GM12878 (cell line): ENCODE data around the gene ERP44. TPM values are rescaled to one million over a fixed set of nuclear protein-coding genes. Genes with fewer than 3 reads are reported as not detected.

Experiments used
- ATAC-seq: fragments of 200-7000 bp; cut with Tn5 transposase; 3 replicates; pipeline ENCODE4 v1.9.1; 2020; ENCODE audit warnings: mild to moderate bottlenecking, moderate library complexity
- BruUV-seq: library from RNA; stranded (reverse); fragments of 400-500 nt; replicated peaks from 2 replicates; lab custom pipeline; 2021; lab: Mats Ljungman, UMichigan
- CTCF ChIA-PET: fragments of 300-600 bp; sonication (Branson Sonifier 250); formaldehyde crosslinking; extraction: SDS; loops from one replicate; lab custom pipeline; 2021; ENCODE audit warnings: inconsistent platforms; lab: Yijun Ruan, JAX
- POLR2A ChIA-PET: fragments of 350-600 bp; formaldehyde crosslinking; extraction: SDS; loops from one replicate; lab custom pipeline; 2021; ENCODE audit warnings: inconsistent platforms; lab: Charles Lee
- RAD21 ChIA-PET: fragments of 300-600 bp; sonication (Branson Sonifier 250); formaldehyde crosslinking; loops from one replicate; lab custom pipeline; 2023; ENCODE audit warnings: antibody characterized with exemption; ENCODE audit not compliant: unreplicated experiment; lab: Charles Lee
- SMC1A ChIA-PET: fragments of 300-600 bp; sonication (Branson Sonifier 250); formaldehyde crosslinking; loops from one replicate; lab custom pipeline; 2023; ENCODE audit not compliant: unreplicated experiment, uncharacterized antibody; lab: Charles Lee
- DNase-seq: peaks from one replicate; pipeline ENCODE4 v3.0.0-alpha.2; 2011; ENCODE audit warnings: low read depth, low spot score
- FAIRE-seq: peaks from 3 replicates; lab custom pipeline; 2011; peaks lifted over from hg19 to GRCh38; lab: Jason Lieb, UNC
- H2AFZ ChIP-seq: 2 replicates; pipeline ENCODE4 v1.6.0; 2011; ENCODE audit warnings: low read depth, low read length, control low read depth; ENCODE audit not compliant: control insufficient read depth
- H3K27ac ChIP-seq: 2 replicates; pipeline ENCODE4 v1.5.1; 2011; ENCODE audit warnings: control low read depth; ENCODE audit not compliant: control insufficient read depth, insufficient read depth
- H3K27me3 ChIP-seq, 2 experiments: replicated peaks in 1 of 2; 2 replicates each; pipeline versions ENCODE4 v1.6.0 to v1.6.1; 2011; ENCODE audit warnings: low read length in 1 of 2; ENCODE audit not compliant: control insufficient read depth in 2 of 2, insufficient read depth in 2 of 2
- H3K36me3 ChIP-seq, 2 experiments: 2 replicates each; pipeline ENCODE4 v1.5.1; 2011; ENCODE audit warnings: low read length in 1 of 2; ENCODE audit not compliant: control insufficient read depth in 2 of 2, insufficient read depth in 2 of 2
- H3K4me1 ChIP-seq: 2 replicates; pipeline ENCODE4 v1.6.1; 2011; ENCODE audit warnings: mild to moderate bottlenecking, low read length, moderate library complexity, mixed read lengths; ENCODE audit not compliant: control insufficient read depth, insufficient read depth
- H3K4me2 ChIP-seq: 2 replicates; pipeline ENCODE4 v1.6.0; 2011; ENCODE audit warnings: control low read depth; ENCODE audit not compliant: control insufficient read depth, insufficient read depth
- H3K4me3 ChIP-seq: fragments of 200-600 bp; sonication (generic); 2 replicates; pipeline ENCODE4 v1.5.1; 2016
- H3K79me2 ChIP-seq: 2 replicates; pipeline ENCODE4 v1.6.0; 2011; ENCODE audit warnings: low read length; ENCODE audit not compliant: control insufficient read depth, insufficient read depth
- H3K9ac ChIP-seq: 2 replicates; pipeline ENCODE4 v1.8.0; 2011; ENCODE audit warnings: low read length, control low read depth, mixed read lengths; ENCODE audit not compliant: control insufficient read depth, insufficient read depth
- H3K9me3 ChIP-seq: replicated peaks from 3 replicates; pipeline ENCODE4 v1.5.1; 2011; ENCODE audit warnings: mild to moderate bottlenecking, low read length; ENCODE audit not compliant: control insufficient read depth, insufficient read depth
- H4K20me1 ChIP-seq: 2 replicates; pipeline ENCODE4 v1.6.0; 2011; ENCODE audit not compliant: control insufficient read depth, insufficient read depth
- FOXK2 ChIP-seq: fragments of 450-650 bp; IDR thresholded peaks from 2 replicates; pipeline ENCODE4 v1.6.1; 2017; ENCODE audit warnings: mild to moderate bottlenecking, moderate library complexity
- HDGF ChIP-seq: fragments of 450-650 bp; IDR thresholded peaks from 2 replicates; pipeline ENCODE4 v1.6.1; 2016; ENCODE audit warnings: antibody characterized with exemption
- HSF1 ChIP-seq: fragments of 150-350 bp; IDR thresholded peaks from 2 replicates; pipeline ENCODE4 v1.6.1; 2014; ENCODE audit warnings: mild to moderate bottlenecking, low read depth, low read length
- PAX8 ChIP-seq: fragments of 450-650 bp; IDR thresholded peaks from 2 replicates; pipeline ENCODE4 v1.6.1; 2017; ENCODE audit warnings: mild to moderate bottlenecking, moderate library complexity
- PKNOX1 ChIP-seq: fragments of 450-650 bp; IDR thresholded peaks from 2 replicates; pipeline ENCODE4 v1.6.1; 2016; ENCODE audit warnings: mild to moderate bottlenecking
- RAD51 ChIP-seq: fragments of 450-650 bp; IDR thresholded peaks from 2 replicates; pipeline ENCODE4 v1.6.1; 2016; ENCODE audit warnings: moderate library complexity, mild to moderate bottlenecking, inconsistent platforms
- SKIL ChIP-seq: fragments of 450-650 bp; IDR thresholded peaks from 2 replicates; pipeline ENCODE4 v1.6.1; 2017; ENCODE audit warnings: mild to moderate bottlenecking, low read depth, inconsistent platforms; ENCODE audit not compliant: poor library complexity, severe bottlenecking
- SUPT20H ChIP-seq: IDR thresholded peaks from 2 replicates; pipeline ENCODE4 v1.6.1; 2011; ENCODE audit warnings: low read depth, mild to moderate bottlenecking, low read length, moderate library complexity, borderline replicate concordance; ENCODE audit not compliant: control insufficient read depth
- SUZ12 ChIP-seq: fragments of 200-600 bp; sonication (generic); IDR thresholded peaks from one replicate; pipeline ENCODE4 v1.6.1; 2018; ENCODE audit warnings: antibody characterized with exemption, mild to moderate bottlenecking; ENCODE audit not compliant: unreplicated experiment
- ZNF687 ChIP-seq: fragments of 450-650 bp; IDR thresholded peaks from 2 replicates; pipeline ENCODE4 v1.6.1; 2017; ENCODE audit warnings: mild to moderate bottlenecking, moderate library complexity
- ZSCAN29 ChIP-seq: fragments of 450-650 bp; IDR thresholded peaks from 2 replicates; pipeline ENCODE4 v1.6.1; 2017; ENCODE audit warnings: mild to moderate bottlenecking, moderate library complexity
- WGBS: methylation state at CpG from one replicate; pipeline ENCODE4 v1.1.6; 2016; ENCODE audit warnings: low lambda C conversion rate; ENCODE audit not compliant: insufficient replicate concordance, insufficient coverage; ENCODE audit errors: missing lambda C conversion rate; 5-methylcytosine and 5-hydroxymethylcytosine counted together
- in situ Hi-C: fragments of 300-500 bp; cut with MboI; formaldehyde crosslinking; loops from 9 replicates; pipeline ENCODE4 v1.14.3; 2018; ENCODE audit warnings: mixed read lengths
- intact Hi-C: fragments of 100-400 bp; cut with micrococcal nuclease; formaldehyde crosslinking; loops from one replicate; pipeline ENCODE4 v1.14.2; 2022; ENCODE audit not compliant: unreplicated experiment
- polyA plus RNA-seq, 11 experiments: library from polyadenylated mRNA; depleted of rRNA in 4 of 11; unstranded in 6 of 11; stranded (reverse) in 5 of 11; fragments of >200 nt; fragmentation: Nextera tagmentation in 4 of 11; fragmentation: Illumina TruSeq in 1 of 11; extraction: Ambion mirVana in 4 of 11; extraction: Trizol in 1 of 11; gene quantifications; 1 replicate in 1 of 11; 2 replicates in 10 of 11; pipeline versions ENCODE4 v1.2.1 to v1.2.3, GENCODE V29; 2011 to 2016; ENCODE audit warnings: inconsistent platforms in 2 of 11, missing spikeins in 2 of 11, low read depth in 1 of 11
- total RNA-seq, 4 experiments: library from RNA; depleted of rRNA in 3 of 4; stranded (reverse); fragments of >200 nt in 3 of 4; fragmentation: Illumina TruSeq in 1 of 4; extraction: Trizol in 1 of 4; gene quantifications; 2 replicates each; pipeline versions ENCODE4 v1.2.1 to v1.2.3, GENCODE V29; 2013 to 2021

The ERP44 gene
- total and polyA plus RNA-seq, 10 of the 15 experiments (the other 5 are each of a cell fraction or from before 2014, with no cell fraction given): 11.5 to 52.4 (median 20.2) TPM

DNA sequence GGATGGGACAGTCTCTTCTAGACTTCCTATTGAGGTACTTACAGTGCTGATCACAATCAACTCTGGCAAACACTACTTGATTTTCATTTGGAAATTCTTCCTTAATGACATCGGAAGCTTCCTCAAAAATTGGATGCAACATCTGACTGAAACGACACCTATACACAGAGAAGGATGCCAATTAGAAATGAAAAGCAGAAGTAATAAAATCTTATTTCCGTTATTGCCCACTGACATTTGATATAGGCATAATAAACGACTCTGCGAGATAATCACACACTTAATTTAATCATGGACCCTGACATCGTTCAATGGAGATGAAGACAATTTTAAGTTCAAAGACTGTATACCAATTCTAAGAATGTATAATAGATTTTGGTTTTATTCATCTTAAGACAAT lies 46.4 kb downstream of the ERP44 start (continued):
- no peak for TF ChIP-seq PKNOX1
- no peak for TF ChIP-seq RAD51
- no peak for TF ChIP-seq SKIL

DNA sequence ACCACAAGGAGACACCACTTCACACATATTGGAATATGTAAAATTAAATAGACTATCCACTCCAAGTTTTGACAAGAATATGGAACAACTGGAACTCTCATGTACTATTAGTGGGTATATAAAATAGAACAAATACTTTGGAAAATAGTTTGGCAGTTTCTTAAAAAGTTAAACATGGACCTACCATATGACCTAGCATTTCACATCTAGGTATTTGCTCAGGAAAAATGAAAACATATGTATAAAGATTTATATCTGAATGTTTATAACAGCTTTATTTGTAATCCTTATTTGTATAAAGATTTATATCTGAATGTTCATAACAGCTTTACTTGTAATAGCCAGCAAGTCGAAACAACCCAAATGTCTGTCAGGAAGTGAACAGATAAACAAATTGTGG lies 49.2 kb downstream of the ERP44 start:
- in situ Hi-C loops (no loop called here), intact Hi-C loops (no loop called here)
- CTCF ChIA-PET: no interaction called here
- H3K27me3 ChIP-seq: no peaks in the 10 kb centered on the region
- no peaks in the 10 kb centered on the region for H3K4me1 ChIP-seq
- peaks cover 0 to 18% of the 10 kb centered on the region in 2 experiments for H3K36me3 ChIP-seq
- H3K9me3 ChIP-seq: no peaks in the 10 kb centered on the region; the same call in 1 of the 3 replicates
- ATAC-seq (no peak), FAIRE-seq (no peak), DNase-seq (no peak)
- peaks cover 2% of the 10 kb centered on the region for H3K79me2 ChIP-seq
- no TSS peak for BruUV-seq
- H3K9ac ChIP-seq: no peak overlapping the region
- WGBS: 94% methylated on average over 1 of the region's 1 CpG
- H3K4me3 ChIP-seq: no peak overlapping the region
- POLR2A ChIA-PET: interaction anchor here (0.8 kb wide), 1 partner anchor 13 kb away, joined by 4 read pairs; no protein-coding TSS in a partner anchor
- no peak overlapping the region for H3K4me2 ChIP-seq
- SMC1A ChIA-PET: interaction anchor here (1.3 to 2.4 kb wide), 2 partner anchors 16 to 17 kb away, joined by 3 to 6 read pairs; no protein-coding TSS in a partner anchor
- RAD21 ChIA-PET: no interaction called here
- no peak overlapping the region for H3K27ac ChIP-seq
- no peaks in the 10 kb centered on the region for H4K20me1 ChIP-seq
- no peak overlapping the region for H2AFZ ChIP-seq
- TF ChIP-seq HSF1 (no peak), FOXK2 (no peak), SUZ12 (no peak), HDGF (no peak), ZSCAN29 (no peak), SUPT20H (no peak), ZNF687 (no peak), SKIL (no peak), PAX8 (no peak)
